Motor neuron (in vitro differentiated cells): ENCODE data around the gene SPDYE1. TPM values are rescaled to one million over a fixed set of nuclear protein-coding genes. Genes with fewer than 3 reads are reported as not detected.
"Not testable (repeated sequence)": the region's sequence is repeated elsewhere in the genome, so short reads cannot be mapped to it uniquely, and the experiment has no call there.

Experiments
- ATAC-seq, 8 experiments: fragments of 200-7000 bp; cut with Tn5 transposase; replicated peaks in 6 of 8; 2 replicates each; pipeline ENCODE4 v1.8.0; 2021; ENCODE audit warnings: mild to moderate bottlenecking in 8 of 8, moderate library complexity in 8 of 8
- H3K27ac ChIP-seq, 2 donors: fragments of 250-450 bp; sonication (Bioruptor Pico); 2 replicates each; pipeline ENCODE4 v1.9.0; 2021; ENCODE audit warnings: antibody characterized with exemption in 2 of 2, mild to moderate bottlenecking in 2 of 2, moderate library complexity in 1 of 2
- H3K4me1 ChIP-seq, 2 donors: fragments of 250-450 bp; sonication (Bioruptor Pico); replicated peaks in 1 of 2; 2 replicates each; pipeline ENCODE4 v1.6.1; 2021; ENCODE audit warnings: antibody characterized with exemption in 2 of 2, mild to moderate bottlenecking in 2 of 2, moderate library complexity in 1 of 2
- H3K4me3 ChIP-seq, 5 donors: fragments of 250-450 bp; sonication (Bioruptor Pico); 2 replicates each; pipeline ENCODE4 v1.9.0; 2021; ENCODE audit warnings: antibody characterized with exemption in 5 of 5, mild to moderate bottlenecking in 5 of 5, moderate library complexity in 4 of 5
- WGBS, 10 experiments: fragments of 450-650 bp; shearing (Covaris generic); methylation state at CpG; one replicate each; pipeline ENCODE4 v1.0.0; 2022; 5-methylcytosine and 5-hydroxymethylcytosine counted together
- in situ Hi-C, 9 experiments: fragments of 400-800 bp; cut with MboI; loops; one replicate each; pipeline ENCODE4 v1.15.0; 2021; ENCODE audit warnings: low sequenced_read_pairs in 9 of 9, low pct_unique_long_range_greater_than_20kb in 2 of 9; ENCODE audit not compliant: unreplicated experiment in 9 of 9
- total RNA-seq, 8 experiments: library from RNA; unstranded; fragments of 300-600 nt; gene quantifications; 2 replicates each; pipeline versions ENCODE4 v1.2.3 to v1.2.4, GENCODE V29; 2022

Gene SPDYE1
- total RNA-seq, result 1 to 10 TPM in 2 of 8 experiments, under 1 TPM in 6; 0.22 to 2.5 (median 0.44) TPM

- WGBS, 10 experiments, result no CpG with 5 or more reads among the region's 3 CpGs
- not testable (repeated sequence) for ATAC-seq, H3K27ac ChIP-seq
These were observed at the start of gene SPDYE1 for GRCh38 chr7:43997532-43997931. Gene SPDYE1 (plus strand): TSS chr7:43997897. CDS start chr7:43999950, 2,053 bp downstream.

GRCh38 chr7:43952028-43952427 lies 45.7 kb upstream of the SPDYE1 start:
- in situ Hi-C loops, result no loop called here
- 63 to 88% (median 72%) methylated on average over 1 to 3 of the region's 3 CpGs; no CpG with 5 or more reads in 6 of the 10 experiments for WGBS, 10 experiments
- ATAC-seq, result no peak

More at GRCh38 chr7:43997532-43997931, at the start of gene SPDYE1:
- H3K4me1 ChIP-seq, in situ Hi-C loops, H3K4me3 ChIP-seq: not testable (repeated sequence)

GRCh38 chr7:43953071-43953470 lies 44.6 kb upstream of the SPDYE1 start:
- H3K27ac ChIP-seq, result no peak overlapping the region
- in situ Hi-C loops, result no loop called here
- WGBS, 10 experiments, result 60 to 100% (median 100%) methylated on average over 1 to 5 of the region's 5 CpGs; no CpG with 5 or more reads in 1 of the 10 experiments
- H3K4me1 ChIP-seq, result no peaks in the 10 kb centered on the region
- no peak overlapping the region for H3K4me3 ChIP-seq
- no peak for ATAC-seq

More at GRCh38 chr7:43952028-43952427, 45.7 kb upstream of the SPDYE1 start:
- Histone ChIP-seq H3K4me3 (no peak overlapping the region), H3K4me1 (no peaks in the 10 kb centered on the region), H3K27ac (no peak overlapping the region)

GRCh38 chr7:43954524-43955228 lies 43.0 kb upstream of the SPDYE1 start:
- Histone ChIP-seq H3K27ac (no peak overlapping the region), H3K4me3 (no peak overlapping the region), H3K4me1 (no peaks in the 10 kb centered on the region)
- WGBS, 10 experiments, result 0 to 61% (median 50%) methylated on average over 1 to 3 of the region's 3 CpGs; no CpG with 5 or more reads in 5 of the 10 experiments
- in situ Hi-C loops, result no loop called here
- ATAC-seq, result peak; percentile 68 to 100 (median 84)

GRCh38 chr7:43956027-43956426 lies 41.7 kb upstream of the SPDYE1 start:
- Histone ChIP-seq H3K4me3 (no peak overlapping the region), H3K4me1 (no peaks in the 10 kb centered on the region), H3K27ac (no peak overlapping the region)
- in situ Hi-C loops, result no loop called here
- ATAC-seq, result no peak
- WGBS, 10 experiments, result 20 to 100% (median 59%) methylated on average over 1 to 3 of the region's 3 CpGs; no CpG with 5 or more reads in 4 of the 10 experiments

- H3K4me1 ChIP-seq, result no peaks in the 10 kb centered on the region
- peak in 3 of 8 experiments; percentile 53 to 94 (median 89) for ATAC-seq
- 0 to 36% (median 0%) methylated on average over 1 of the region's 1 CpG; no CpG with 5 or more reads in 5 of the 10 experiments for whole genome bisulfite sequencing, 10 experiments
- no peak overlapping the region for H3K27ac ChIP-seq
- no peak overlapping the region for H3K4me3 ChIP-seq
- in situ Hi-C loops, result no loop called here
These were observed 36.8 kb upstream of the SPDYE1 start for GRCh38 chr7:43960933-43961332.

- H3K27ac ChIP-seq, H3K4me3 ChIP-seq, H3K4me1 ChIP-seq, ATAC-seq, in situ Hi-C loops: not testable (repeated sequence)
- no CpG with 5 or more reads among the region's 3 CpGs for WGBS, 10 experiments
These were observed 31.3 kb upstream of the SPDYE1 start for GRCh38 chr7:43966392-43966791.

GRCh38 chr7:43968172-43969040 lies 29.3 kb upstream of the SPDYE1 start:
- in situ Hi-C loops, H3K27ac ChIP-seq, H3K4me3 ChIP-seq, H3K4me1 ChIP-seq: not testable (repeated sequence)
- ATAC-seq, result peak; percentile 50 to 90 (median 69)
- no CpG with 5 or more reads among the region's 20 CpGs for WGBS, 10 experiments

- no CpG with 5 or more reads among the region's 11 CpGs for WGBS, 10 experiments
- H3K4me3 ChIP-seq, H3K4me1 ChIP-seq, in situ Hi-C loops, H3K27ac ChIP-seq, ATAC-seq: not testable (repeated sequence)
These were observed 28.1 kb upstream of the SPDYE1 start for GRCh38 chr7:43969586-43969985.

- in situ Hi-C loops, ATAC-seq: not testable (repeated sequence)
- WGBS, 10 experiments, result no CpG with 5 or more reads among the region's 5 CpGs
These were observed 27.0 kb upstream of the SPDYE1 start for GRCh38 chr7:43970698-43971097.

GRCh38 chr7:43974033-43974573 lies 23.6 kb upstream of the SPDYE1 start:
- ATAC-seq, H3K4me1 ChIP-seq, in situ Hi-C loops, H3K4me3 ChIP-seq, H3K27ac ChIP-seq: not testable (repeated sequence)
- 40 to 100% methylated on average over 1 of the region's 8 CpGs; no CpG with 5 or more reads in 8 of the 10 experiments for WGBS, 10 experiments

More at GRCh38 chr7:43970698-43971097, 27.0 kb upstream of the SPDYE1 start:
- H3K27ac ChIP-seq, H3K4me3 ChIP-seq, H3K4me1 ChIP-seq: not testable (repeated sequence)

- H3K4me1 ChIP-seq, ATAC-seq, in situ Hi-C loops, H3K4me3 ChIP-seq, H3K27ac ChIP-seq: not testable (repeated sequence)
- no CpG with 5 or more reads among the region's 10 CpGs for WGBS, 10 experiments
These were observed 22.8 kb upstream of the SPDYE1 start for GRCh38 chr7:43974725-43975482.
